ENCODE measurements around the gene MRTFB. TPM values are rescaled to one million over a fixed set of nuclear protein-coding genes. Genes with fewer than 3 reads are reported as not detected.

Gene MRTFB
- total and polyA plus RNA-seq, 2 donors (not counting 1 experiment from before 2014, with no cell fraction given), result 8.8 to 9.8 TPM

GRCh38 chr16:14296663-14297062 lies 225.5 kb downstream of the MRTFB start:
- Histone ChIP-seq H3K4me1 (ENCODE audit: control insufficient read depth, extremely low read depth, insufficient read depth, low read length) (peaks cover 3% of the 10 kb centered on the region), H3K9ac (ENCODE audit: insufficient read depth, low read length) (no peak overlapping the region), H3K9me3 (ENCODE audit: control insufficient read depth, insufficient read depth, low read depth, low read length) (no peaks in the 10 kb centered on the region)

DNA sequence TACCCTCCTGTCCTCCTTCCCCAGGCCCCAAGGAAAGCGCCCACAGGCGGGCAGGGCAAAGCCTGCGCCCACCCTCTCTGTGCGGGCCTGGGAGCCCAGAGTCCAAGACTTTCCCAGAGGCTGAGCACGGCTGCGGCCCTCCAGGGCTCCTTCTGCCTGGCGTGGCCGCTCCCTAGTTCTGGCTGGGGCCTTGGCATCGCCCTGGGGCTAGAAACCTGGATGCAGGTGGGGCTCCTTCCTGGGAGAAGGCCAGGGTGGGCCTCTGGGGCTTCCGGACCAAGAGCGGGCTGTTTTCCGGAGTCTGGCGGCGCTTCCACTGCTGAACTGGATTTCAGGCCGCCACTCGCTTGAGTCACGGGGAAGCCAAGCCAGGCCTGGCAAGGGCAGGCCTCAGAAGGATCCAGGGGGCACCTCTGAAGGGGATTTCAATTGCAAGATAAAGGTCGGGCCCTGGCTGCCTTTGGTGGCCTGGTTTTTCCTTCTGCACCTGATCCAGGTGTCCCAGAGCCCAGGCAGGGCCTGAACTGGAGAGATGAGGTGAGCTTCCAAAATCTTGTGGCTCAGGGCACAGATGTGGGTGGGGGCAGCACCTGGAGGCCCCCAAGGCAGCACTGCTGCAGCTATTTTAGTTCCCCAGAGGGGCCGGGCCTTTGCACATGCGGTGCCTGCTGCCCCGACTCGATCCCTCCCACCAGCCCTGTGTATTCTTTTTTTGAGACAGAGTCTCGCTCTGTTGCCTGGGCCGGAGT lies 227.4 kb downstream of the MRTFB start:
- Histone ChIP-seq H3K9me3 (ENCODE audit: control insufficient read depth, insufficient read depth, low read depth, low read length) (no peaks in the 10 kb centered on the region), H2AFZ (ENCODE audit: low read length) (no peak overlapping the region), H3K4me3 (replicated peaks in 1 of 4; ENCODE audit: control extremely low read depth in 1 of 4, insufficient read depth in 1 of 4, low read depth in 3 of 4, low read length in 4 of 4) (no peak overlapping the region), H3K9ac (ENCODE audit: insufficient read depth, low read length) (no peak overlapping the region), H3K4me2 (ENCODE audit: extremely low read depth, insufficient read depth, low read length) (no peak overlapping the region), H4K20me1 (ENCODE audit: control insufficient read depth, extremely low read depth, insufficient read depth, low read length) (no peaks in the 10 kb centered on the region), H3K27ac (ENCODE audit: insufficient read depth, low read length) (no peak overlapping the region), H3K79me2 (ENCODE audit: control insufficient read depth, insufficient read depth, low read length) (peaks cover 13% of the 10 kb centered on the region), H3K27me3 (ENCODE audit: control insufficient read depth, insufficient read depth, low read length) (no peaks in the 10 kb centered on the region), H3K4me1 (ENCODE audit: control insufficient read depth, extremely low read depth, insufficient read depth, low read length) (peaks cover 3% of the 10 kb centered on the region), H3K36me3 (ENCODE audit: control insufficient read depth, insufficient read depth, low read length) (no peaks in the 10 kb centered on the region)
- no peak for TF ChIP-seq CTCF (conservative IDR thresholded peaks at IDR 0.05 in 1 of 2, IDR thresholded peaks at IDR 0.05 in 1 of 2; ENCODE audit: low read depth in 1 of 2, low read length in 2 of 2)
- no peak for TF ChIP-seq EZH2 (IDR thresholded peaks at IDR 0.05; ENCODE audit: low read length, missing control alignments)
- no peak for DNase-seq (ENCODE audit: low read depth in 2 of 2)

More at GRCh38 chr16:14296663-14297062, 225.5 kb downstream of the MRTFB start:
- H3K4me2 ChIP-seq (ENCODE audit: extremely low read depth, insufficient read depth, low read length), result no peak overlapping the region
- H3K27ac ChIP-seq (ENCODE audit: insufficient read depth, low read length), result no peak overlapping the region
- H4K20me1 ChIP-seq (ENCODE audit: control insufficient read depth, extremely low read depth, insufficient read depth, low read length), result no peaks in the 10 kb centered on the region
- TF ChIP-seq EZH2 (IDR thresholded peaks at IDR 0.05; ENCODE audit: low read length, missing control alignments) (no peak), CTCF (conservative IDR thresholded peaks at IDR 0.05 in 1 of 2, IDR thresholded peaks at IDR 0.05 in 1 of 2; ENCODE audit: low read depth in 1 of 2, low read length in 2 of 2) (no peak)
- no peaks in the 10 kb centered on the region for H3K79me2 ChIP-seq (ENCODE audit: control insufficient read depth, insufficient read depth, low read length)
- DNase-seq (ENCODE audit: low read depth in 2 of 2), result no peak
- H3K27me3 ChIP-seq (ENCODE audit: control insufficient read depth, insufficient read depth, low read length), result no peaks in the 10 kb centered on the region
- no peaks in the 10 kb centered on the region for H3K36me3 ChIP-seq (ENCODE audit: control insufficient read depth, insufficient read depth, low read length)
- H2AFZ ChIP-seq (ENCODE audit: low read length), result no peak overlapping the region
- H3K4me3 ChIP-seq (replicated peaks in 1 of 4; ENCODE audit: control extremely low read depth in 1 of 4, insufficient read depth in 1 of 4, low read depth in 3 of 4, low read length in 4 of 4), result no peak overlapping the region

DNA sequence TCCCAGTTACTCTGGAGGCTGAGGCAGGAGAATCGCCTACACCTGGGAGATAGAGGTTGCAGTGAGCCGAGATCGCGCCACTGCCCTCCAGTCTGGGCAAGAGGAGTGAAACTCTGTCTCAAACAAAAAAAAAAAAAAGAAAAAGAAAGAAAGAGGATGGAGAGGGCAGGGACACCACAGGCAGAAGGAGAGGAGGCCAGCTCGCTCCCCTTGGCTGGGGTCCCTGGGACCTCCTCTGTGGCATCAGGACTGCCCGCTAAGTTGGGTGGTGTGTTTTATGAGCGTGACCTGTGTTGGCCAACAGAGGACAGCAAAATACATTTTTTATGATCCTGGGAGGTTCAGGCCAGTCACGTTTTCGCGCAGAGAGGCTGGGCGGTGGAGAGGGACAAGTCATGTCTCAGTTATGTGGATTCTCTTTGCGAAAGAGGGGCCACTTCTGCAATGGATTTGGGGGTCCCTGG lies 229.6 kb downstream of the MRTFB start:
- no peaks in the 10 kb centered on the region for H4K20me1 ChIP-seq (ENCODE audit: control insufficient read depth, extremely low read depth, insufficient read depth, low read length)
- no peak overlapping the region for H2AFZ ChIP-seq (ENCODE audit: low read length)
- H3K27me3 ChIP-seq (ENCODE audit: control insufficient read depth, insufficient read depth, low read length), result no peaks in the 10 kb centered on the region
- no peak overlapping the region for H3K9ac ChIP-seq (ENCODE audit: insufficient read depth, low read length)
- H3K4me3 ChIP-seq (replicated peaks in 1 of 4; ENCODE audit: control extremely low read depth in 1 of 4, insufficient read depth in 1 of 4, low read depth in 3 of 4, low read length in 4 of 4), result peak overlapping the region in 1 of 4 experiments; percentile 63
- H3K9me3 ChIP-seq (ENCODE audit: control insufficient read depth, insufficient read depth, low read depth, low read length), result no peaks in the 10 kb centered on the region
- H3K4me1 ChIP-seq (ENCODE audit: control insufficient read depth, extremely low read depth, insufficient read depth, low read length), result peaks cover 3% of the 10 kb centered on the region
- peak; percentile 62 to 71 for TF ChIP-seq CTCF (conservative IDR thresholded peaks at IDR 0.05 in 1 of 2, IDR thresholded peaks at IDR 0.05 in 1 of 2; ENCODE audit: low read depth in 1 of 2, low read length in 2 of 2)
- no peak for TF ChIP-seq EZH2 (IDR thresholded peaks at IDR 0.05; ENCODE audit: low read length, missing control alignments)
- H3K36me3 ChIP-seq (ENCODE audit: control insufficient read depth, insufficient read depth, low read length), result no peaks in the 10 kb centered on the region
- H3K4me2 ChIP-seq (ENCODE audit: extremely low read depth, insufficient read depth, low read length), result peak overlapping the region; percentile 79
- H3K79me2 ChIP-seq (ENCODE audit: control insufficient read depth, insufficient read depth, low read length), result peaks cover 34% of the 10 kb centered on the region
- no peak overlapping the region for H3K27ac ChIP-seq (ENCODE audit: insufficient read depth, low read length)
- DNase-seq (ENCODE audit: low read depth in 2 of 2), result peak; percentile 82 to 88

Data from fibroblast of lung (primary cell).